Stimulated activated CD4-positive, alpha-beta T cell treated with anti-CD3 and anti-CD28 coated beads, TNF-alpha, amount 100 ng/mL, for 1 hour (primary cell): ENCODE results near the gene SIM2.

Experiments used
- DNase-seq, 3 donors: peaks; one replicate each; pipeline ENCODE4 v3.0.0-alpha.2; 2020; ENCODE audit warnings: low read depth in 3 of 3, low spot score in 1 of 3

SIM2 gene

GRCh38 chr21:36686955-36687354, 12.0 kb upstream of the SIM2 start:
- DNase-seq: no peak

DNA sequence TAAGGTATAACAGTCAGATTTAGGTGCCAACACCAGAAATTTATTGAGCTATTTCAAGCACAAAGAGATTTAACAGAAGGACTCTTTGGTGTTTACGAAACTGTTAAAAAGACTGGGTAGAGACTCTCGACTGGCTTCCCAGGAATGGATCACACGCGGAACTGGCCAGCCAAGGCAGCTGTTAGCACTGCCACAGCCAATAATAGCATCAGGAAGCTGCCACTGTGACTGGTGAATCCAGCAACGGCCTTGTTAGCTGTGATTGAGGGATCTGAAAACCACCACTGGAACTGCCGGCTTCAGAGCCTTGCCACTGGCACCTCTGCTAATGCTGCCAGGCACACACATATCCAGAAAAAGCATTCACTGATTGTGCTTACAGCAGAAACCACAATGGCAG, 10.6 kb upstream of the SIM2 start:
- no peak for DNase-seq

- no peak for DNase-seq
Measured at GRCh38 chr21:36689324-36689723, 9.6 kb upstream of the SIM2 start.

DNA sequence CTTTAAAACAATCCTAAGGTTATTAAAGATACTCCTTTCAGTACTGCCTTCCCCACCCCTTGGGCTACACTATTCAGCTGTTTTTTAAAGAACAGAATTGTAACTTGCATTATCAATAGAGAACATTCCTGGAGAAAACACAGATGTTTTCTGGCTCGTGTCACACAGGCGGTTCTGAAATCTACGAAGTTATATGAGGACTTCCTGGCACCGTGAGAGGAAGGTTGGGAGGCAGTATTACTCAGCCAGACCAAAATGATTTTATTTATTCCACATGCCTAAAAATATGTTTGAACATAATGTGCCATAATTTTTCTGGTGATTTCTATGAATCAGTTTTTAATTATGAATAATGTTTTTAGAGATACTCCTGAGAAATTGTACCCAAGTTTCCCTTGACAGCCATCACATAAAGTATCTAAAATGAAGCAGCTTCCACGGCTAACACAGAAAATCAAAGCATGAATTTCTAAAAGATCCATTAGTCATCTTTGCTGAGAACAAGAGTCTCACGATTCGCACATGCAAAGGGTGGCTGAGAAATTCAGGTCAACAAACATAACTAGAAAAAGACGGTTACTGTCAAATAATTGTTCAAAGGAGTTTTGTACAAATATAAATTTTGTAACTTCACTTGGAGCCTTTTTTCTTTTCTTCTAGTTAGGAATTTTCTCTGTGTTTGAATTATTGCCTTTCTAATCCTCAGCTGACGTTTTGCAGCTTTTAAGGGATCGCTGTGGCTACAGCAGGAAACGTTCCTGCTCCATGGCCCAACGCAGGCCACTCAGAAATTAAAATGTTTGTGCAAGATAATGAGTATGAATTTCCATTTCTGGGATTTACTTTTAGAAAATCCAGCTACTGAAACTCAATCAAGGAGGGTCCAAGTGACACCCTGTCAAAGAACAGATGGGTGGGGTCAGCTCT, 8.0 kb upstream of the SIM2 start:
- no peak for DNase-seq

GRCh38 chr21:36691555-36692041, 7.3 kb upstream of the SIM2 start:
- no peak for DNase-seq

DNA sequence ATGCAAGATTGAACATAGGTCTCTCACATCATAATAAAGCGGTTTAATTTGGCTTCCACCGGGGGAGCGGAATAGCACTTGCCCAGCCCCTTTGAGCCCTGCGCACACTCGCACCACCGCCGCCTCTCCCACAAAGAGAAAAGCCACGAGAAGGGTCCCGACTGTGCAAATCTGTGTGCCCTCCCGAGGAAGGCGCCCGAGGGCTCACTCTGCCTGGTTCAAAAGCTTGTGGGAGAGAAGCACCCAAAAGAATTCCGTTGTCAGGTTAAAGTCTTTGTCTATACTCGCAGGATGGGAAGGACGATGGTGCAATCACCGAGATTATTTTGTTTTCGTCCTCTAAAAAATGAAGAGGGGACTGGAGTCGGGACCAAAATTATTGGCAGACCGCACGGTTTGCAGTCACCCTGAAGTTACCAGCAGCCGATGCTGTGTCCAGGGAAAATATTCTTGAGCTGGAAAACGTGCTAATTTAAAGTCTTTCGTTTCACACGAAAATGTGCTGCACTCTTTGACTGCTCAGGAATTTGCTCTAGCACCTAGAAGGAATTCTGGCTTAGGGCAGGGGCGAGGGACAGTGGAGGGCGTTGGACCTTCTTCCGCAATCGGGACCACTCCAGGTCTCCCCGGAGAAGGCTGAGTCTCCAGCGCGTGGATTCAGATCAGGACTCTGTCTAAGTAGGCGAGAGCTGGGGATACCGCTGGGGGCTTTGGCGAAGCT, 6.6 kb upstream of the SIM2 start:
- DNase-seq: no peak

DNA sequence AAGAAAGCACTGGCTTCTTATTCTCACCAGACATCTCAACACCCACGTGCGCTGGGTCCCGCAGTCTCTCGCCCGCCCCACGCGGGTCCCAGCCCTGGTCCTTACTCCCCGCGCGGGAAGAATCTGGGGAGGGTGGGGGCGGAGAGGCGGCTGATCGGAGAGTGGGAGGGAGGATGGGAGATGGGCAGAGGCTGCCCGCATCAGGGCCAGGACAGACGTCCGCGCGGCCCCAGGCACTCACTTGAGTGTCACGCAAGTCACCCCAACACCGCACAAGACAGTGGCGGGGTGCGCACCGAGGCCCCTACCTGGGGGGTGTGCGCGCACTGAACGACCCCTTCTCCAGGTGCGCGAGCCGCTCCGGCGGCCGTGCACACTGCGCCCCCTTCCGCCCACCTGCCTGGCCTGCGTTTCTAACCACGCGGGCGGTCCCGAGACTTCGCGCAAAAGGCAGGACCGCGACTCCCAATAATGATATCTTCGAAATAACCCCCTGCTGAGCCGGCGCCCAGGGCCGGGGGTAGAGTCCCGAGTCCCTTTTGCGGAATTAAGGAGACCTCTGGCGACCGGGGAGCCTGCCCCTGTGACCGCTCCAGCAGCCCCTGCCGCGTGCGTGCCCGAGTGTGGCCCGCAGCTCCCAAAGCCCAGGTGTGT, 6.0 kb upstream of the SIM2 start:
- no peak for DNase-seq

DNA sequence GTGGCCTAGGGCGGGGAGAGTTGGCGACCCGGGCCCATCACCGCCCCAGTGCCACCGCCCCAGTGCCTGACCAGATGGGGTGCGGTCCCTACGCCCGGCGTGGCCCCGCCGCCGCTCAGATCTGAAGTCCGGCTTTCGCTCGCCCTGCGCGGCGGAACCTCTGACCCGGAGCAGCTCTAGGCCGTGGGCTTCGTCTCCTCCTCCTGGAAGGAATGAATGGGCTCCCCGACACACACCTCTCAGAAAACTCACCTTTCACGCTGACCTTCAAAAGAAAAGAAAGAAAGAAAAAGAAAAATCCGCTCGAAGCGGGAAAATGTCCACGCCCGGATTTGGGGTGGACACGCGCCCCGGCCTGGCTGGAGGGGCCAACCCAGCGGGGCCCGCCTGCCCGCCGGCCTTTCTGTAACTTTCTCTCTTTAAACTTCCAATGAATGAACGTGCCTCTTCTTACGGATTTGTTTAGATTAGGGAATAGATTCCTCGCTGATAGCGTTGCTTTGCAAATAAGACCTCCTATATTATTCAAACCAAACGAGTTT, 5.4 kb upstream of the SIM2 start:
- DNase-seq: no peak

GRCh38 chr21:36694031-36694515, 4.8 kb upstream of the SIM2 start:
- no peak for DNase-seq

GRCh38 chr21:36694593-36695282, 4.2 kb upstream of the SIM2 start:
- DNase-seq: no peak

DNA sequence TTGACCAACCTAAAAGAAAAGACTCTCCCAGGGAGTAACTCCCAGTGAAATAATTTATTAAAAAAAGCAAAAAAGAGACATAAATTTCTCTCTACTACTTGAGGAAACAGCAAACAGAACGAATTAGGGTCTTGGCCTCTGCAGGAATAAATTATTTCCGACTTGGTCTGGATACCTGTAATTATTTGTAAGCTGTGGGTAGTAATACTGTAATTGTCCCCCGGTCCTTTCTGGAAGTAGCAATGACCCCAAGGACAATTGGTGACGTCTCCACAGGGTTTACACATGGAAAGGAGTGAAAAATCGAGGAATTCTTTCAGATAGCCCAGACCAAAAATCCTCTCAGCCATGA, 3.7 kb upstream of the SIM2 start:
- DNase-seq: no peak

DNA sequence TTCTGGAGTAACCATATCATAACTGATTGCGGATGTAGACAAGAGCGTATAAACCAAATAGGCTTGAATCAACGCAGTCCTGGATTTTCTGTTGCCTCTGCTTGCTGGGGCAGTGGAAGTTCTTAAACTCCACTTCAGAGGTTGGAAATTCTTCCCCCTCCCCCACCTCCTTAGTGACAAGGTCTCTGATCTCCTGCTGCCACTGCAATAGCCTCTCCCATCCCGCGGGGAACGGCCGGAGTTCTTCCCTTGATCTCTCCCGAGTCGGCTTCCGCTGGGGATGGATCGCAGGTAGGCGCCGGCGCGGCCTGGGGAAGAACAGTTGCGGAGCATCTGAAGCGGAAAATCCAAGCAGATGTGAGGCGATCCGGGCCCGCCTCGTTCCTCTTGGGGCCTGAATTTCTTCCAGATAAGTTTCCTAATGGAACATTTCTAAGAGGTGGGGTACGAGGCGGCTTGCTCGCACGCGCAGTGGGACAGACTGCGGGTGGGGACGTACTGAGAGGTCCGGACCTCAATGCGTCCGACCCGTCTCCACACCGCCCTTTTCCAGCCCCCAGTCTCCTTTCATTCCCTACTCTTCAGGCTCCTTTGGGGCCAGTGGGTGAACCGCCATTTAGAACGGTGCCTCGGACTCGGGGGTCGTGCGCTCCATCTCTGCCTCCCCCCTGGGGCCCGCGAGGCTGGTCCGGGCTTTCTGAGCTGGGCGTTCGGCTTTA, 3.1 kb upstream of the SIM2 start:
- no peak for DNase-seq

- no peak for DNase-seq
Measured at GRCh38 chr21:36696390-36697059, 2.4 kb upstream of the SIM2 start.

- no peak for DNase-seq
Measured at GRCh38 chr21:36697060-36697850, 1.7 kb upstream of the SIM2 start.

DNA sequence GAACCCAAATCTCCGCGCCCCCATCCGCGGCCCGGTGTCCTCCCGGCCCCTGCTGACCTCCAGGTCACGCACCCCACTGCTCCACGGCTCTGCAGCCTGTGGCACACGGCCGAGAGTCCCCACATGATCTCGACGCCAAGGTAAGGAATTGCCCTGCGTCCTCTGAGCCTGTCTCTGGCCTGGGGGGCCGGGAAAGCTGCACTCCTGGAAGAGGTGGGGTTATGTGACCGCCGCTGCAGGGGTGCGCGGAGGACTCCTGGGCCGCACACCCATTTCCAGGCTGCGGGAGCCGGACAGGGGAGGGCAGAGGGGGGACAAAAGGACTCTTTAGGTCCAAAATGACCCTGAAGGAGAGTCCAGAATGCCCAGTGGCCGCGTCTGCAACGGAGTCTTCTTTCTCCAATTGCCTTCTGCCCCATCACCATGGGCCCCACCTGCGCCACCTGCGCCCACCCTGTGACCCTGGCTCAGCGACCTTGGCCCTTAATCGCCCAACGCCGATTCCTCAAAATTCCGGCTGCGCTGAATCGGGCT, 997 bp upstream of the SIM2 start:
- no peak for DNase-seq

GRCh38 chr21:36698385-36698980, 432 bp upstream of the SIM2 start:
- DNase-seq: no peak

DNA sequence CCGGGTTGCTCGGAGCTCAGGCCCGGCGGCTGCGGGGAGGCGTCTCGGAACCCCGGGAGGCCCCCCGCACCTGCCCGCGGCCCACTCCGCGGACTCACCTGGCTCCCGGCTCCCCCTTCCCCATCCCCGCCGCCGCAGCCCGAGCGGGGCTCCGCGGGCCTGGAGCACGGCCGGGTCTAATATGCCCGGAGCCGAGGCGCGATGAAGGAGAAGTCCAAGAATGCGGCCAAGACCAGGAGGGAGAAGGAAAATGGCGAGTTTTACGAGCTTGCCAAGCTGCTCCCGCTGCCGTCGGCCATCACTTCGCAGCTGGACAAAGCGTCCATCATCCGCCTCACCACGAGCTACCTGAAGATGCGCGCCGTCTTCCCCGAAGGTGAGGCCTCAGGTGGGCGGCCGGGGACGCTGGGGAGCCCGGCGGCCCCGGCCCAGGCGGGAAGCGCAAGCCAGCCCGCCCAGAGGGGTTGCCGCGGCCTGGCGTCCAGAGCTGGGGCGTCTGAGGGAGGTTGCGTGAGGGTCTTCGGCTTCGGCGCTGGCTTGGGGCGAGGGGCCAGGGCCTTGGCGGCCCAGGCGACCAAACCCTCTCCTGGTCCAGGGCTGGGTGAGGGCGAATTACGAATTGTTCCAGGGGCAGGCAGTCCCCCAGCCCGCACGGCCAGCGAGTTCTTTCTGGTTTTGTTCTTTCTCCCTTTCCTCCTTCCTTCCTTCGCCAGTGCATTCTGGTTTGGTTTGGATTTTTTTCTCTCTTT, 805 bp downstream of the SIM2 start:
- DNase-seq: no peak
